Natural killer cell treated with Interleukin-12 subunit alpha and Interleukin-12 subunit beta and Interleukin-15 and Interleukin-18, amount 100 ng/mL, for 72 hours (primary cell): ENCODE measurements around the gene CTXN1. TPM values are rescaled to one million over a fixed set of nuclear protein-coding genes. Genes with fewer than 3 reads are reported as not detected.
"Not testable (repeated sequence)": the region's sequence is repeated elsewhere in the genome, so short reads cannot be mapped to it uniquely, and the experiment has no call there.

Experiments
- ATAC-seq, 2 donors: fragments of 150-1000 bp; cut with Tn5 transposase in 1 of 2; sonication (Bioruptor Pico), chemical (Tn5 transposase) in 1 of 2; 2 replicates each; pipeline ENCODE4 v1.10.0; 2021
- DNase-seq: peaks from one replicate; pipeline ENCODE4 v3.0.0; 2022; ENCODE audit warnings: low spot score
- H3K27ac Mint-ChIP-seq, 2 donors: 1 replicate in 1 of 2; 2 replicates in 1 of 2; pipeline ENCODE4 v1.8.0; 2022; ENCODE audit warnings: mixed read lengths in 2 of 2, mild to moderate bottlenecking in 1 of 2, moderate library complexity in 1 of 2
- H3K27me3 Mint-ChIP-seq, 2 donors: 1 replicate in 1 of 2; 2 replicates in 1 of 2; pipeline ENCODE4 v1.8.0; 2022; ENCODE audit warnings: mixed read lengths in 2 of 2
- H3K36me3 Mint-ChIP-seq: one replicate; pipeline ENCODE4 v1.8.0; 2022; ENCODE audit warnings: mixed read lengths
- H3K4me1 Mint-ChIP-seq, 2 donors: 1 replicate in 1 of 2; 2 replicates in 1 of 2; pipeline ENCODE4 v1.8.0; 2022; ENCODE audit warnings: low read depth in 2 of 2, mixed read lengths in 2 of 2, mild to moderate bottlenecking in 1 of 2
- H3K4me3 Mint-ChIP-seq: one replicate; pipeline ENCODE4 v1.8.0; 2022; ENCODE audit warnings: mixed read lengths
- H3K9me3 Mint-ChIP-seq: 2 replicates; pipeline ENCODE4 v1.8.0; 2022; ENCODE audit warnings: mixed read lengths
- total RNA-seq, 2 donors: library from RNA; stranded (reverse); gene quantifications; one replicate each; pipeline ENCODE4 v1.2.3, GENCODE V29; 2022

CTXN1 gene
- total RNA-seq, 2 donors from 2014 or later: 0.33 TPM; not detected in 1

DNA sequence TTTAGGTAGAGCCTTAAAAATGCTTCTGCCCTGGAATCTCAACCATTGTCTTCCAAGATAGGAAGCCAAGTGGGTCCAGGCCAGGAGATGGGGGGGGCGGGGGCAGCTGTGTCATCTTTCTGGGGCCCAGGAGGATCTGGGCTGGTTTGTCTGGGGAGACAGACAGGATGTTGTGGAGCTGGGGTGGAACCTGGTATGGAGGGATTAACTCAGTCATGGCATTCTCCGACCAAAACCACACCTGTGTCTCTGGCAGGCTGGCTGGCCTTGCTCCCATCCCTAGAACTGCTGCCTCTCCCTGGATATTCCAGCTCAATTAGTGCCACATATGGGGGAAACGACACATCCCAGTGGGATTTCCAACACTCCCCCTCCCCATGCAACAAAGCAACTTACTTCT lies 25.0 kb downstream of the CTXN1 start:
- no peak overlapping the region for H3K27ac Mint-ChIP-seq
- peaks cover 2 to 6% of the 10 kb centered on the region in 2 donors for H3K27me3 Mint-ChIP-seq
- H3K36me3 Mint-ChIP-seq: no peaks in the 10 kb centered on the region
- ATAC-seq: no peak
- no peak overlapping the region for H3K4me3 Mint-ChIP-seq
- H3K9me3 Mint-ChIP-seq: no peaks in the 10 kb centered on the region
- H3K4me1 Mint-ChIP-seq: peaks cover 24 to 25% of the 10 kb centered on the region in 2 donors
- no peak for DNase-seq

DNA sequence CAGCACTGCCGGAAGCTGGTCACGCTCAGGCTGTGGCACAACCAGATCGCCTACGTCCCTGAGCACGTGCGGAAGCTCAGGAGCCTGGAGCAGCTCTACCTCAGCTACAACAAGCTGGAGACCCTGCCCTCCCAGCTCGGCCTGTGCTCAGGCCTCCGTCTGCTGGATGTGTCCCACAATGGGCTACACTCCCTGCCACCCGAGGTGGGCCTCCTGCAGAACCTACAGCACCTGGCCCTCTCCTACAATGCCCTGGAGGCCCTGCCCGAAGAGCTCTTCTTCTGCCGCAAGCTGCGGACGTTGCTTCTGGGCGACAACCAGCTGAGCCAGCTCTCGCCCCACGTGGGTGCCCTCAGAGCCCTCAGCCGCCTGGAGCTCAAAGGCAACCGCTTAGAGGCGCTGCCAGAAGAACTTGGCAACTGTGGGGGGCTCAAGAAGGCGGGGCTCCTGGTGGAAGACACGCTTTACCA lies 25.5 kb downstream of the CTXN1 start:
- Mint-ChIP-seq H3K4me1 (peaks cover 19 to 20% of the 10 kb centered on the region in 2 donors), H3K9me3 (no peaks in the 10 kb centered on the region), H3K27me3 (peaks cover 2 to 6% of the 10 kb centered on the region in 2 donors), H3K36me3 (no peaks in the 10 kb centered on the region), H3K4me3 (no peak overlapping the region), H3K27ac (no peak overlapping the region)
- DNase-seq: no peak
- no peak for ATAC-seq

DNA sequence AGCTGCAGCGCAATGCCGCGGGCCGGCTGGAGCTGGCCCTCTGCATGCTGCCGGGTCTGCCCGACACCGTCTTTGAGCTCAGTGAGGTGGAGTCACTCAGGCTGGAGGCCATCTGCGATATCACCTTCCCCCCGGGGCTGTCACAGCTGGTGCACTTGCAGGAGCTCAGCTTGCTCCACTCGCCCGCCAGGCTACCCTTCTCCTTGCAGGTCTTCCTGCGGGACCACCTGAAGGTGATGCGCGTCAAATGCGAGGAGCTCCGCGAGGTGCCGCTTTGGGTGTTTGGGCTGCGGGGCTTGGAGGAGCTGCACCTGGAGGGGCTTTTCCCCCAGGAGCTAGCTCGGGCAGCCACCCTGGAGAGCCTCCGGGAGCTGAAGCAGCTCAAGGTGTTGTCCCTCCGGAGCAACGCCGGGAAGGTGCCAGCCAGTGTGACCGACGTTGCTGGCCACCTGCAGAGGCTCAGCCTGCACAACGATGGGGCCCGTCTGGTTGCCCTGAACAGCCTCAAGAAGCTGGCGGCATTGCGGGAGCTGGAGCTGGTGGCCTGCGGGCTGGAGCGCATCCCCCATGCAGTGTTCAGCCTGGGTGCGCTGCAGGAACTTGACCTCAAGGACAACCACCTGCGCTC lies 26.1 kb downstream of the CTXN1 start:
- Mint-ChIP-seq H3K4me1 (peaks cover 13 to 16% of the 10 kb centered on the region in 2 donors), H3K9me3 (no peaks in the 10 kb centered on the region), H3K36me3 (no peaks in the 10 kb centered on the region), H3K4me3 (no peak overlapping the region), H3K27ac (no peak overlapping the region), H3K27me3 (peaks cover 2 to 6% of the 10 kb centered on the region in 2 donors)
- no peak for ATAC-seq
- DNase-seq: no peak

DNA sequence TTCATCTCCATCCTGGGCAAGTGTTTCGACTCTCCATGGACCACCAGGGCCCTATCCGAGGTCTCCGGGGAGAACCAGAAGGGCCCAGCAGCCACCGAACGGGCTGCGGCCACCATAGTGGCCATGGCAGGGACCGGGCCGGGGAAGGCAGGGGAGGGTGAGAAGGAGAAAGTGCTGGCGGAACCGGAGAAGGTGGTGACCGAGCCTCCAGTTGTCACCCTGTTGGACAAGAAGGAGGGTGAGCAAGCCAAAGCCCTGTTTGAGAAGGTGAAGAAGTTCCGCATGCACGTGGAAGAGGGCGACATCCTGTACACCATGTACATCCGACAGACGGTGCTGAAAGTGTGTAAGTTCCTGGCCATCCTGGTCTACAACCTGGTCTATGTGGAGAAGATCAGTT lies 27.0 kb downstream of the CTXN1 start:
- peaks cover 5 to 6% of the 10 kb centered on the region in 2 donors for H3K27me3 Mint-ChIP-seq
- DNase-seq (no peak), ATAC-seq (no peak)
- H3K9me3 Mint-ChIP-seq: no peaks in the 10 kb centered on the region
- H3K4me1 Mint-ChIP-seq: peaks cover 8 to 12% of the 10 kb centered on the region in 2 donors
- no peak overlapping the region for H3K27ac Mint-ChIP-seq
- H3K4me3 Mint-ChIP-seq: no peak overlapping the region
- H3K36me3 Mint-ChIP-seq: no peaks in the 10 kb centered on the region

DNA sequence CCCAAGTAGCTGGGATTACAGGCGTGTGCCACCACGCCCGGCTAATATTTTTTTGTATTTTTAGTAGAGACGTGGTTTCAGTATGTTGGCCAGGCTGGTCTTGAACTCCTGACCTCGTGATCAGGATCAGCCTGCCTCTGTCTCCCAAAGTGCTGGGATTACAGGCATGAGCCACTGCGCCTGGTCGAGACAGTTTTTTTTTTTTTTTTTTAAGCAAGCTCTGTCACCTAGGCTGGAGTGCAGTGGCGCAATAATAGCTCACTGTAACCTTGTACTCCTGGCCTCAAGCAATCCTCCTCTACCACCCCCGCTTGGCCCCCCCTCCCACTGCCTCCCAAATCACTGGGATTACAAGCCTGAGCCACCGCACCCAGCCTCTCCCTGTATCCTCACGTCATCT lies 28.6 kb downstream of the CTXN1 start:
- no peaks in the 10 kb centered on the region for H3K4me1 Mint-ChIP-seq
- H3K27me3 Mint-ChIP-seq: peaks cover 5 to 6% of the 10 kb centered on the region in 2 donors
- ATAC-seq: no peak
- no peak for DNase-seq
- no peak overlapping the region for H3K27ac Mint-ChIP-seq
- no peaks in the 10 kb centered on the region for H3K36me3 Mint-ChIP-seq
- no peak overlapping the region for H3K4me3 Mint-ChIP-seq
- no peaks in the 10 kb centered on the region for H3K9me3 Mint-ChIP-seq

DNA sequence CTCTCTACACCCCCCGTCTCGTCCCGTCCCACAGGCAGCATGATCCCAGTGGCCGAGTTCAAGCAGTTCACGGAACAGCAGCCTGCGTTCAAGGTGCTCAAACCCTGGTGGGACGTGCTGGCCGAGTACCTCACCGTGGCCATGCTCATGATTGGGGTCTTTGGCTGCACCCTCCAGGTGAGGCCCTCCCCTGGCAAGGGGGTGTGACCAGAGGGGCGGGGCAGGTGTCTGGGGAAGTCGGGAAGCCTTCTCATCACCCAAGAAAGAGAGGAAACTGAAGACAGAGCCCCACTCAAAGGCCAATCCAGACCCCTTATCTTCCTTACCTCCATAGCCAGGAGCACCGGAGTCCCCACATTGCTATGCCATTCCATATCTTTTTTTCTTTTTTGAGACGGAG lies 30.4 kb downstream of the CTXN1 start:
- no peak for ATAC-seq
- Mint-ChIP-seq H3K36me3 (no peaks in the 10 kb centered on the region), H3K27ac (no peak overlapping the region), H3K4me3 (no peak overlapping the region), H3K4me1 (no peaks in the 10 kb centered on the region), H3K9me3 (no peaks in the 10 kb centered on the region), H3K27me3 (peaks cover 5 to 6% of the 10 kb centered on the region in 2 donors)
- DNase-seq: no peak

DNA sequence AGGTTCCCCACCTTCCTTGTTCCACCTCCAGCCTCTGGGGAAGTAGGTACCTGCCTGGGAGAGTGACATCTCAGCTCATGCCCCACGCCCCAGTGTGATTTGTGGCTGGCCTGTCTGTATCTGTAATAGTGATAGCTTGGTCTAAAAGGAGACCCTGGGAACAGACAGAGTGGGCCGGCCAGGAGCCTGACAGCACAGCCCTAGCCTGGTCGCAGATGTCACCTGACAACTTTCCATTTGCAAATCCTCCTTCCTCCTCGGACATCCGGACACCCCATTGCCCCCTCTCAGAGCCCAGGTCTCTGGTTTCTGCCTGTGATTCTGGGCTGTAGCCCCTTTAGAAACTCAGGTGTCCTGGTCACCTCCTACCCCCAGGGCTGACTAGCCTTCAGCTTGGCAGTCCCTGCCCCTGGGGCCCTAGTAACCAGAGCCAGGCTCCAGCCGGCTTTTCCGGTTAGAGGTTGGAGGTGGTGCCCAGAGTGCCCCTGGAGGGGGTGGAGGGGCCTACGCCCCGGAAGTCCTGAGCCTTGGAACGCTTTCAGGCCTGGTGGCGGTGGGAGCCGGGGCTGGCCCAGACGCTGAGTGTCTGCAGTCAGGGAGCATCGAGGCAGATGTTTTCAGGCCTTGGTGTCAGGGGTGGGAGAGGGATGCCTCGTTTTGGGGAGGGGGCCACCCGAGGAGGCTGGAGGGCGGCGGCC lies 31.2 kb downstream of the CTXN1 start:
- ATAC-seq (no peak), DNase-seq (no peak)
- Mint-ChIP-seq H3K4me1 (no peaks in the 10 kb centered on the region), H3K27me3 (peaks cover 5 to 6% of the 10 kb centered on the region in 2 donors), H3K27ac (no peak overlapping the region), H3K9me3 (no peaks in the 10 kb centered on the region), H3K36me3 (no peaks in the 10 kb centered on the region), H3K4me3 (no peak overlapping the region)

DNA sequence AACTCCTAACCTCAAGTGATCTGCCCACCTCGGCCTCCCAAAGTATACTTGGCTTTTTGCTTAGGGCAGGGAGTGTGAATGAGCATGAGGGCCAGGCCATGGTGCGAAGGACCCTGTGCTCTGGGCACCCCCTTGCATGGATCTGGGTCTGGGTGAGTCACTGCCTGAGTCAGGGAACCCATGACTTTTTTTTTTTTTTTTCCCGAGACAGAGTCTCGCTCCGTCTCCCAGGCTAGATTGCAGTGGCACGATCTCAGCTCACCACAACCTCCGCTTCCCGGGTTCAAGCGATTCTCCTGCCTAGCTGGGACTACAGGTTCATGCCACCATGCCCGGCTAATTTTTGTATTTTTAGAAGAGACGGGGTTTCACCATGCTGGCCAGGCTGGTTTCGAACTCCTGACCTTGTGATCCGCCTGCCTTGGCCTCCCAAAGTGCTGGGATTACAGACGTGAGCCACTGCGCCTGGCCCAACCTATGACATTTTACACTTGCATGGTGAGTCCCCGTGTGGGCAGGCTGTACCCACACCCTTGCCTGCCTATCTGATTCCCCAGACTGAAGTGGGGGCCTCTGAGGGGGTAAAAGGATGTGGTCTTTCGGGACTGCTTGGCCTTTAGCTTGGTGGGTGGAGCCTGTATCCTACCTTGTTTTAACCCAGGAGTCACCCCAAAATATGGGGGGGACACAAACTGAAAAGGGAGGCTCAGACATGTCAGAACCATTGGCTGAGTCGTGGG lies 32.4 kb downstream of the CTXN1 start:
- not testable (repeated sequence) for H3K4me3 Mint-ChIP-seq, H3K36me3 Mint-ChIP-seq, H3K9me3 Mint-ChIP-seq, DNase-seq, H3K27ac Mint-ChIP-seq, ATAC-seq, H3K27me3 Mint-ChIP-seq, H3K4me1 Mint-ChIP-seq

DNA sequence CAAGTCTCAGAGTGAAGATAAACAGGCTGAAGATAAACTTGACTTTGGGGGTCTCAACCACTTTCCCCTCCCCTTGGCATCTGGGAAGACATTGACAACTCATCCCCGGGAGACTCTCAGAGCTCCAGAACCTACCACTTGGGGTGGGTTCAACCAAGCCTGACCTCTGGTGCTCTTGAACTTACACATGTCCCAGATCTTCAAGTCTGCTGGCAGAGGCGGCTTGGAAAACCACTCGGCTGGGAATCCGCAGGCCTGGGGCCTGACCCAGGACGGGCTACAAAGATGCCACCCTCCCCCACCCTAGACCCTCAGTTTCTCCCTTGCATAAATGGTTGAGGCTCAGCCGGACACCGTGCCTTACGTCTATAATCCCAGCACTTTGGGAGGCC lies 37.1 kb downstream of the CTXN1 start:
- Mint-ChIP-seq H3K4me1 (peaks cover 0 to 2% of the 10 kb centered on the region in 2 donors), H3K27me3 (peaks cover 2 to 7% of the 10 kb centered on the region in 2 donors), H3K9me3 (no peaks in the 10 kb centered on the region), H3K27ac (no peak overlapping the region), H3K4me3 (no peak overlapping the region), H3K36me3 (no peaks in the 10 kb centered on the region)
- no peak for ATAC-seq
- no peak for DNase-seq

DNA sequence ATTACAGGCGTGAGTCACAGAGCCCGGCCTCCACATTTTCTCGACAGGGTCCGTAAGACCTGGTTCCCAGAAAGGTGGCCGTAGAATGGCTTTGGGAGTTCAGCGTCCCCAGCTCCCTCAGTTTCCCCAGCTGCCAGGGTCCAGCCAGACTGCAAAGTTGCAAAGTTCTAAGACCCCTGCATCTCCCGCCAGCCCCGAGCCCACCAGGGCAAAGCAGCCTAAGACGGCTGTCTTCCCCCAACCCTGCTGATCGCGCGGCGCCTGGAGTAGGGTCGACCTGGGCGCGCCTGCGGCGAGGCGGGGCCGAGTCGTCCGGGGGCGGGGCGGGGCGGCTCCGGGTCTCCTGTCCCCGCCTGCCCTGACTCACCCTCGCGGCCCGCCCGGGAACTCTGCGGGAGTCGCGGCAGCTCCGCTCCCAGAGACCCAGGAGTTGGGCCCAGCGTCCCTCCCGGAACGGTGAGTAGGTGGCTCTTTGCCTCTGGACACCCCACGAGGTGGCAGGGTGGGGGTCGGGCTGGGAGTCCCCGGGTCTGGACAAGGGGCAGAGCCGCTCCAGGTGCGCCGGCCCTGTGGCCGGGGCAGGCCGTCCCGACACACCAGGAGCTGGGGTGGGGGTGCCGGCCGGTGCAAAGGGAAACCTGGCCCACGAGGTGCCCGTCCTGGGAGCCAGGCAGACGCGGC lies 37.6 kb downstream of the CTXN1 start, which contains the start of gene LRRC8E:
TSS of gene LRRC8E (plus strand) at position 366 of the 681 bp plus-strand sequence. CDS start 7,094 bp downstream, outside the sequence.
- H3K9me3 Mint-ChIP-seq: no peaks in the 10 kb centered on the region
- no peak within 1 kb of the TSS for H3K4me3 Mint-ChIP-seq
- ATAC-seq: peak in 1 of 2 donors; percentile 82
- H3K4me1 Mint-ChIP-seq: peaks cover 0 to 2% of the 10 kb centered on the region in 2 donors
- no peak within 1 kb of the TSS for H3K27ac Mint-ChIP-seq
- DNase-seq: no peak
- peaks cover 2 to 7% of the 10 kb centered on the region in 2 donors for H3K27me3 Mint-ChIP-seq
- H3K36me3 Mint-ChIP-seq: no peaks in the 10 kb centered on the region

DNA sequence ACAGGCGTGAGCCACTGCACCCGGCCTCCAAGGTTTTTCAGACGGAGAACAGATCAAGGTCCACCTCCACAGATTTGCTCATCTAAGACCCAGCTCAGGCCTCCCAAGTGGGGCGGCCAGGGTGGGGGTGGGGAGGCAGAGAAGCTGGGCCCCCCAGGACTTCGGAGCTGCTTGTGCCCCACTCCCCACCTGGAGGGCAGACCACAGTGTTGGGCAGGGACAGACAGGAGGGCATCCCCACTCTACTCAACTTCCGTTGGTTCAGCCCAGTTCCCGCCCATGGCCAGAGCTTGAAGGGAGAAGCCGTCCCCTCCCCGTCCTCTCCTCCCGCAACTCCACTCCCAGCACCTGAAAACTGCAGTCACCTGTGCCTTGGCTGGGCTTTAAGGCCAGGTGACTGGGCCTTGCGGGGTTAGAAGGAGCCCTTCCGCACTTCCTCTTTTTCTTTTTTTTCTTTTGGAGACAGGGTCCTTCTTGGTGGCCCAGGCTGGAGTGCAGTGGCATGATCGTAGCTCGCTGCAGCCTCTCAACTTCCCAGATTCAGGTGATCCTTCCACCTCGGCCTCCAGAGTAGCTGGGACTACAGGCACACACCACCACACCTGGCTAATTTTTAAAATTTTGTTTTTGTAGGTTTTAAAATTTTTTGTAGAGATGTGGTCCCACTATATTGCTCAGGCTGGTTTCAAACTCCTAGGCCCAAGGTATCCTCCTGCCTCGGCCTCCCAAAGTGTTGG lies 38.4 kb downstream of the CTXN1 start:
- peaks cover 0 to 2% of the 10 kb centered on the region in 2 donors for H3K4me1 Mint-ChIP-seq
- ATAC-seq: no peak
- no peak for DNase-seq
- no peak overlapping the region for H3K27ac Mint-ChIP-seq
- no peaks in the 10 kb centered on the region for H3K9me3 Mint-ChIP-seq
- peaks cover 2 to 7% of the 10 kb centered on the region in 2 donors for H3K27me3 Mint-ChIP-seq
- H3K4me3 Mint-ChIP-seq: no peak overlapping the region
- H3K36me3 Mint-ChIP-seq: no peaks in the 10 kb centered on the region

DNA sequence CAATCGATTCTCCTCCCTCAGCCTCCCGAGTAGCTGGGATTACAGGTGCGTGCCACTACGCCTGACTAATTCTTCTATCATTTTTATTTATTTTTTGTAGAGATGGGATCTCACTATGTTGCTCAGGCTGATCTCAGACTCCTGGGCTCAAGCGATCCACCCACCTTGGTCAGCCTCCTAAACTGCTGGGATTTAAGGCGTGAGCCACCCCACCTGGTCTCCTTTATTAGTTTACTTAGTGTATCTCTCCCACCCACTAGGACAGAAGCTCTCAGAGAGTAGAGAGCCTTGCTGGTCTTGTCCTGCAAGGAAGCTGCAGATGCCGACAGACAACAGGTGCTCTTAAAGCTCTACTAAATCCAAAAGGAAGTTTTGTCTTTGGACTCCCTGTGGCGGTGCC lies 40.1 kb downstream of the CTXN1 start:
- no peaks in the 10 kb centered on the region for H3K36me3 Mint-ChIP-seq
- H3K9me3 Mint-ChIP-seq: no peaks in the 10 kb centered on the region
- no peak for ATAC-seq
- peaks cover 2 to 7% of the 10 kb centered on the region in 2 donors for H3K27me3 Mint-ChIP-seq
- DNase-seq: no peak
- H3K4me3 Mint-ChIP-seq: no peak overlapping the region
- no peak overlapping the region for H3K27ac Mint-ChIP-seq
- H3K4me1 Mint-ChIP-seq: peaks cover 0 to 2% of the 10 kb centered on the region in 2 donors
